ENCODE results near the gene HABP2. TPM values are rescaled to one million over a fixed set of nuclear protein-coding genes. Genes with fewer than 3 reads are reported as not detected.

The HABP2 gene
- total and polyA plus RNA-seq, 4 donors = 109 to 259 (median 197) TPM

- TF ChIP-seq SP1 (IDR thresholded peaks at IDR 0.05) (no peak), FOXA2 (IDR thresholded peaks at IDR 0.05) (no peak), RAD21 (IDR thresholded peaks at IDR 0.05) (no peak), GABPA (IDR thresholded peaks at IDR 0.05 in 1 of 2, conservative IDR thresholded peaks at IDR 0.05 in 1 of 2) (no peak), JUND (IDR thresholded peaks at IDR 0.05) (no peak), REST (IDR thresholded peaks at IDR 0.05) (no peak), MAX (IDR thresholded peaks at IDR 0.05) (no peak), ATF3 (IDR thresholded peaks at IDR 0.05) (no peak), NR2F2 (IDR thresholded peaks at IDR 0.05) (no peak), HNF4G (IDR thresholded peaks at IDR 0.05) (no peak), CTCF (IDR thresholded peaks at IDR 0.05; ENCODE audit: low read depth, low read length, missing input control) (no peak), TAF1 (conservative IDR thresholded peaks at IDR 0.05) (no peak), HNF4A (conservative IDR thresholded peaks at IDR 0.05) (no peak), EGR1 (IDR thresholded peaks at IDR 0.05; ENCODE audit: low read depth in 2 of 2) (no peak)
- H3K4me1 ChIP-seq (ENCODE audit: control insufficient read depth in 4 of 4, insufficient read depth in 4 of 4, low read length in 3 of 4) = peaks cover 4 to 29% (median 25%) of the 10 kb centered on the region in 4 donors
- H3K36me3 ChIP-seq (ENCODE audit: control insufficient read depth in 4 of 4, insufficient read depth in 3 of 4, low read depth in 1 of 4, low read length in 3 of 4) = no peaks in the 10 kb centered on the region
- no peak for DNase-seq (ENCODE audit: low spot score)
- 91% methylated on average over 2 of the region's 2 CpGs for WGBS
- H3K27ac ChIP-seq (ENCODE audit: low read depth in 1 of 2, low read length in 2 of 2) = no peak overlapping the region
- H3K4me3 ChIP-seq (ENCODE audit: low read depth in 1 of 3, low read length in 3 of 3) = no peak overlapping the region
- H3K9me3 ChIP-seq (ENCODE audit: control insufficient read depth in 4 of 4, low read length in 3 of 4) = no peaks in the 10 kb centered on the region
- H3K27me3 ChIP-seq (ENCODE audit: control insufficient read depth in 4 of 4, insufficient read depth in 4 of 4, low read length in 3 of 4) = no peaks in the 10 kb centered on the region
- H3K9ac ChIP-seq (ENCODE audit: low read depth in 1 of 2, low read length in 2 of 2) = no peak overlapping the region
Measured at GRCh38 chr10:113628607-113629153, 75.8 kb downstream of the HABP2 start.

- Histone ChIP-seq H3K4me3 (ENCODE audit: low read depth in 1 of 3, low read length in 3 of 3) (no peak overlapping the region), H3K9ac (ENCODE audit: low read depth in 1 of 2, low read length in 2 of 2) (no peak overlapping the region), H3K27me3 (ENCODE audit: control insufficient read depth in 4 of 4, insufficient read depth in 4 of 4, low read length in 3 of 4) (no peaks in the 10 kb centered on the region), H3K9me3 (ENCODE audit: control insufficient read depth in 4 of 4, low read length in 3 of 4) (peaks cover 0 to 2% (median 0%) of the 10 kb centered on the region in 4 donors), H3K4me1 (ENCODE audit: control insufficient read depth in 4 of 4, insufficient read depth in 4 of 4, low read length in 3 of 4) (peaks cover 4 to 29% (median 25%) of the 10 kb centered on the region in 4 donors), H3K36me3 (ENCODE audit: control insufficient read depth in 4 of 4, insufficient read depth in 3 of 4, low read depth in 1 of 4, low read length in 3 of 4) (no peaks in the 10 kb centered on the region), H3K27ac (ENCODE audit: low read depth in 1 of 2, low read length in 2 of 2) (peak overlapping the region; percentile 37 to 53)
- TF ChIP-seq RAD21 (IDR thresholded peaks at IDR 0.05) = peak in 1 of 2 donors; percentile 18
- TF ChIP-seq RXRA (IDR thresholded peaks at IDR 0.05) = peak; percentile 34 to 63
- TF ChIP-seq SP1 (IDR thresholded peaks at IDR 0.05) = peak; percentile 41
- TF ChIP-seq TAF1 (conservative IDR thresholded peaks at IDR 0.05) = no peak
- peak; percentile 43 to 50 for TF ChIP-seq JUND (IDR thresholded peaks at IDR 0.05)
- no peak for TF ChIP-seq NR2F2 (IDR thresholded peaks at IDR 0.05)
- peak; percentile 20 for TF ChIP-seq ZBTB33 (IDR thresholded peaks at IDR 0.05)
- TF ChIP-seq HNF4A (conservative IDR thresholded peaks at IDR 0.05) = peak; percentile 75 to 78
- TF ChIP-seq GABPA (IDR thresholded peaks at IDR 0.05 in 1 of 2, conservative IDR thresholded peaks at IDR 0.05 in 1 of 2) = no peak
- TF ChIP-seq HNF4G (IDR thresholded peaks at IDR 0.05) = peak; percentile 11
- peak; percentile 16 for TF ChIP-seq FOXA2 (IDR thresholded peaks at IDR 0.05)
- peak; percentile 24 for TF ChIP-seq MAX (IDR thresholded peaks at IDR 0.05)
- DNase-seq (ENCODE audit: low spot score) = no peak
- WGBS = 29% methylated on average over 5 of the region's 5 CpGs
Measured at GRCh38 chr10:113630929-113631533, 78.2 kb downstream of the HABP2 start.
